ENCODE results near the gene IARS2.
"Not testable (repeated sequence)": the region's sequence is repeated elsewhere in the genome, so short reads cannot be mapped to it uniquely, and the experiment has no call there.

Gene IARS2

DNA sequence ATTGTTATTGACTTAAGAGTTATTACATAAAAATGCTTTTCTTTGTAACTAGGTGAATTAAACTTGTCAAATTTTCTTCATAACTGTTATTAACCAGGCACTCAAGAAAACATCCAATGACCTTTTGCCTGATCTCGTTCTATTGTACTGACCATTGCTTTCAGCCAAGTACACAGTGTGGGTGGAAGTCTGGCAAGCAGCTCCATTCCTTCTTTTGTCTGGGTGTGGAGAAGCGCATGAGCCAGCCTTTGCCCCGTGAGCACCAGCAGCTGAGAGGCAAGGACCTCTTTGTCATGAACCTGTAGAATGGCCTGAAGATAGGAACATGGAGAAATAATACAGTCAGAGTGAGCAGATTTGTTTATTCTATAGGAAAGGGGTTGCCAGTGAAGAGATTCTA is 57.5 kb downstream of the IARS2 start:
- H3K4me3 ChIP-seq (ENCODE audit: low read depth, low read length), result no peak overlapping the region
- TF ChIP-seq, protein P1, sequence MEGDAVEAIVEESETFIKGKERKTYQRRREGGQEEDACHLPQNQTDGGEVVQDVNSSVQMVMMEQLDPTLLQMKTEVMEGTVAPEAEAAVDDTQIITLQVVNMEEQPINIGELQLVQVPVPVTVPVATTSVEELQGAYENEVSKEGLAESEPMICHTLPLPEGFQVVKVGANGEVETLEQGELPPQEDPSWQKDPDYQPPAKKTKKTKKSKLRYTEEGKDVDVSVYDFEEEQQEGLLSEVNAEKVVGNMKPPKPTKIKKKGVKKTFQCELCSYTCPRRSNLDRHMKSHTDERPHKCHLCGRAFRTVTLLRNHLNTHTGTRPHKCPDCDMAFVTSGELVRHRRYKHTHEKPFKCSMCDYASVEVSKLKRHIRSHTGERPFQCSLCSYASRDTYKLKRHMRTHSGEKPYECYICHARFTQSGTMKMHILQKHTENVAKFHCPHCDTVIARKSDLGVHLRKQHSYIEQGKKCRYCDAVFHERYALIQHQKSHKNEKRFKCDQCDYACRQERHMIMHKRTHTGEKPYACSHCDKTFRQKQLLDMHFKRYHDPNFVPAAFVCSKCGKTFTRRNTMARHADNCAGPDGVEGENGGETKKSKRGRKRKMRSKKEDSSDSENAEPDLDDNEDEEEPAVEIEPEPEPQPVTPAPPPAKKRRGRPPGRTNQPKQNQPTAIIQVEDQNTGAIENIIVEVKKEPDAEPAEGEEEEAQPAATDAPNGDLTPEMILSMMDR (IDR thresholded peaks at IDR 0.05; ENCODE audit: borderline replicate concordance, insufficient read depth, low read depth, low read length), result no peak

- TF ChIP-seq, protein P1 (IDR thresholded peaks at IDR 0.05; ENCODE audit: borderline replicate concordance, insufficient read depth, low read depth, low read length), result no peak
- H3K4me3 ChIP-seq (ENCODE audit: low read depth, low read length), result no peak overlapping the region
Observed at GRCh38 chr1:220153147-220153546, 59.2 kb downstream of the IARS2 start.

DNA sequence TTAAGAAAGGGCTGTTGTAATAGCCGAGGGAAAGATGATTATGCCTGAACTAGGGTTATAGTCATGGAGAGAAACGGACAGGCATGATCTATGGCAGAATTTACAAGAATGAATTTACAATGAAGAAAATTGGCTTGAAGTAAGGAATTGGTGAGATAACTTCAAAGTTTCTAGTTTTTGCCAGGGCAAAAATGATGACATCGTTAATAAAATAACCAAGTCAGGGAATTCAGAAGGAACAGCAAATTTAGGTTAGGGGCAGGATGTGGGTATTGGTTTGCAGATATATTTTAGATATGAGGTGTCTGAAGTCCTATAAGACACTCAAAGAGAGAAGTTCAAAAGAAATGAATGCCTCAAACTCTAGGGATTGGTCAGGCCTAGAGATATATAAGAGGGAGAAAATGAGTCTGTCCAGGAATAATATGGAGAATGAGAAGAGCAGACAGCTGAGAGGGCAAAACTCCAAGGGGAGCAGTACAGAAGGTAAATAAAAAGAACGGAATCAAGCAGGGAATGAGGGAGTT is 62.8 kb downstream of the IARS2 start:
- TF ChIP-seq, protein P1 (IDR thresholded peaks at IDR 0.05; ENCODE audit: borderline replicate concordance, insufficient read depth, low read depth, low read length), result no peak
- no peak overlapping the region for H3K4me3 ChIP-seq (ENCODE audit: low read depth, low read length)

DNA sequence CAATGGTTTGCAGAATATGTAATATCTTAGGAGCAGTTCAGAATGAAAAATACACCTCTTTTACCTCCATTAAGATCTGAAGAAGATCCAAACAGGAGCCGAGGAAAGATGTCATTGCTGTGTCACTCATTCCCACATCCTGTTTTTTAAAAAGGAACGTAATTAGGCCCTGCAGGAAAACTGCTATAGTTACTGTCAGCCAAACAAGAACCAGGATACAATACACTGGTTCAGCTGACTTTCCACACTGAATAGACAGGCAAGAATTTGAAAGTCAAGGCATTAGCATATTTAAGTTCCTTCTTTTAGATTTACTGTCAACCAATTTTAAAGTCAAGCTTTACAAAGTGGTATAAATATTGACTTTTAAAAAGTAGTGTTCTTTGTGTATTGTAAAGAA is 63.8 kb downstream of the IARS2 start:
- TF ChIP-seq, protein P1 (IDR thresholded peaks at IDR 0.05; ENCODE audit: borderline replicate concordance, insufficient read depth, low read depth, low read length), result no peak
- H3K4me3 ChIP-seq (ENCODE audit: low read depth, low read length), result no peak overlapping the region

DNA sequence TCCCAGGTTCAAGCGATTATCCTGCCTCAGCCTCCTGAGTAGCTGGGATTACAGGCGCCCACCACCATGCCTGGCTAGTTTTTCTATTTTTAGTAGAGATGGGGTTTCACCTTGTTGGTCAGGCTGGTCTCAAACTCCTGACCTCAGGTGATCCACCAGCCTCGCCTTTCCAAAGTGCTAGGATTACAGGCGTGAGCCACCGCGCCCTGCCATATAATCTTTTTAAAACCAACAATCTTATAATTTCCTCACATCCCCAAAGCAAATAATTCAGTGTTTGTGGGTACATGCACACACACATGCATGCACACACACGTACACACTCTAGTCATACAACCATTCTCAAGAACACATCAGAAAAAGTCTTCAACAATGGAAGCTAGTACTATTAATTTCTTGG is 64.6 kb downstream of the IARS2 start:
- H3K4me3 ChIP-seq (ENCODE audit: low read depth, low read length), result not testable (repeated sequence)

GRCh38 chr1:220159041-220159440 is 65.1 kb downstream of the IARS2 start:
- no peak overlapping the region for H3K4me3 ChIP-seq (ENCODE audit: low read depth, low read length)
- TF ChIP-seq, protein P1 (IDR thresholded peaks at IDR 0.05; ENCODE audit: borderline replicate concordance, insufficient read depth, low read depth, low read length), result no peak

DNA sequence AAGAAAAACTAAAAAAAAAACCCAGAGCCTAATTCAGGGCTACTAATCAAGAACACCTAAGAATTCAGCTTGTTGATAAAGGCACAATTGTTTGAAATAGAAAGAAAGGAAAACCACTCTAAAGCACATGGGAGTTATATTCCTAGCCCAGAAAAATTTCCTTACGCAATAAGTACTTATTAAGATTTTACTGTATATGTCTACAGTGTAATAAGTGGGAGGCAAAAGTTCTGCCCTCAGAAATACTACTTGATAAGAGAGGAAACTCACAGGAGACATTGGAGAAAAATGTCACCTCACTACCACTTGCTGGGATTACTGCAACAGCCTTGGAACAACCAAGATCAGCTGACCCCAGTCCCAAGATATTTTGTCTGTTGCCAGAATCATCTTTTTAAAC is 66.1 kb downstream of the IARS2 start:
- no peak overlapping the region for H3K4me3 ChIP-seq (ENCODE audit: low read depth, low read length)
- TF ChIP-seq, protein P1 (IDR thresholded peaks at IDR 0.05; ENCODE audit: borderline replicate concordance, insufficient read depth, low read depth, low read length), result no peak

DNA sequence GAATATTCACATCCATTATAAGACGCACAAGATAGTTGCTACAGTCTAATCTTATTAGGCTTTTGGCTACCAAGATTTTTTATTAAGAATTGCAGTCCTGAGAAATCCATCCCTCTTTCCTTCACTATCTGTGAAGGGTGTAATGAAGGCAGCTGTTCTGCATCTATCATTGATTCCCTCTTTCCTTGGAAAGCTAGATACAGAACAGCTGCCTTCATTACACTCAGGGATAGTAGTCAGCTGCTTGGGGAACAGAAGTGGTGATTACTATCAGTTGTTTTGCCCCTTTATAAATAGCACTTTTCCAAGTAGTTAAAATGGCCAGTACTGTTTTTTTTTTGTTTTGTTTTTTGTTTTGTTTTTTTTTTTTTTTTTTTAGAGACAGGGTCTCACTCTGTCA is 70.2 kb downstream of the IARS2 start:
- H3K4me3 ChIP-seq (ENCODE audit: low read depth, low read length), result no peak overlapping the region
- TF ChIP-seq, protein P1 (IDR thresholded peaks at IDR 0.05; ENCODE audit: borderline replicate concordance, insufficient read depth, low read depth, low read length), result no peak
